LNCAP (cell line): ENCODE results near the gene NADSYN1.

Experiments used
- TF ChIP-seq, protein P1 (sequence below): fragments of 450-650 bp; IDR thresholded peaks from 2 replicates; pipeline ENCODE4 v1.5.1; 2017; ENCODE audit warnings: mild to moderate bottlenecking

Gene NADSYN1

GRCh38 chr11:71462726-71463125, 9.7 kb downstream of the NADSYN1 start:
- TF ChIP-seq, protein P1, sequence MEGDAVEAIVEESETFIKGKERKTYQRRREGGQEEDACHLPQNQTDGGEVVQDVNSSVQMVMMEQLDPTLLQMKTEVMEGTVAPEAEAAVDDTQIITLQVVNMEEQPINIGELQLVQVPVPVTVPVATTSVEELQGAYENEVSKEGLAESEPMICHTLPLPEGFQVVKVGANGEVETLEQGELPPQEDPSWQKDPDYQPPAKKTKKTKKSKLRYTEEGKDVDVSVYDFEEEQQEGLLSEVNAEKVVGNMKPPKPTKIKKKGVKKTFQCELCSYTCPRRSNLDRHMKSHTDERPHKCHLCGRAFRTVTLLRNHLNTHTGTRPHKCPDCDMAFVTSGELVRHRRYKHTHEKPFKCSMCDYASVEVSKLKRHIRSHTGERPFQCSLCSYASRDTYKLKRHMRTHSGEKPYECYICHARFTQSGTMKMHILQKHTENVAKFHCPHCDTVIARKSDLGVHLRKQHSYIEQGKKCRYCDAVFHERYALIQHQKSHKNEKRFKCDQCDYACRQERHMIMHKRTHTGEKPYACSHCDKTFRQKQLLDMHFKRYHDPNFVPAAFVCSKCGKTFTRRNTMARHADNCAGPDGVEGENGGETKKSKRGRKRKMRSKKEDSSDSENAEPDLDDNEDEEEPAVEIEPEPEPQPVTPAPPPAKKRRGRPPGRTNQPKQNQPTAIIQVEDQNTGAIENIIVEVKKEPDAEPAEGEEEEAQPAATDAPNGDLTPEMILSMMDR, result no peak

GRCh38 chr11:71463331-71464211, 10.6 kb downstream of the NADSYN1 start:
- TF ChIP-seq, protein P1, result no peak

- TF ChIP-seq, protein P1, result no peak
These were observed 12.1 kb downstream of the NADSYN1 start for GRCh38 chr11:71465054-71465453.

- TF ChIP-seq, protein P1, result no peak
These were observed 13.4 kb downstream of the NADSYN1 start for GRCh38 chr11:71466358-71466757.

DNA sequence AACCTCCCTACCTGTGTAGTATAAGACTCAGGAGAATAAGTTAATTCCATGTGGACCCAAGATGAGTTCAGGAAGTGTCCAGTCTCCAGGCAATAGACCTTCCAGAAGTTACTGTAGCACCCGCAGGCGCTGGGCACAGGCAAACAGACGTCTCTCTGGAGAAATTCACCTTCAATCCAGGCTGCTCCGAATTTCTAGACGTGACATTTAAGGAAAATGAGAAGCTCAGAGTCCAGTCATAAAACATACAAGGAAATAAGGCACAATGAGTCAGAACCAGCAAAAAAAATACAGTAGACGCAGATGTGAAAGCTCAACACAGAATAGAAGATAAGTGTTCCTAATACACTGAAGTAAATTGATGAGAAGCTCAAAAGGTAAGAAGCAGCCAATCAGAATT, 14.2 kb downstream of the NADSYN1 start:
- TF ChIP-seq, protein P1, result no peak

GRCh38 chr11:71470946-71471345, 17.9 kb downstream of the NADSYN1 start:
- TF ChIP-seq, protein P1, result no peak

GRCh38 chr11:71472357-71472885, 19.4 kb downstream of the NADSYN1 start:
- TF ChIP-seq, protein P1, result no peak
